ENCODE data around the gene STEAP4.

The STEAP4 gene

DNA sequence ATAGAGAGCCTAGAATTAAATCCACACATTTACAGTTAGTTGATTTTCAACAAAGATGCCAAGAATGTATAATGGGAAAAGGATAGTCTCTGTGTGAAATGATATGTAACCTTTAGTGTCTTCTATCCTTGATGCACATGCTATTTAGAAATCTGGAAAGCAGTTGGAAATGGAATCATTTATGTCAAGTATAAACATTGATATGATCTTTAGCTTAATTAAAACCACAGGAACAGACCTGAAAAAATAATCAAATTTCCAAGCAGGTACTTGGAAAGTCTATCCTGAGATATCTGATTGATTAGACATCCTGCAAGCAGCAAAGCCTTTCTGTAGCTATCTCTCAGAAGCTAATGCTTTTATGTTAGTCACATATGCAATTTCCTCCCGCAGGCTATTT lies 62.4 kb downstream of the STEAP4 start:
- TF ChIP-seq REST (IDR thresholded peaks at IDR 0.05; ENCODE audit: insufficient read depth in 1 of 2, low read depth in 2 of 2, low read length in 2 of 2) = no peak
- TF ChIP-seq POLR2AphosphoS5 (IDR thresholded peaks at IDR 0.05; ENCODE audit: low read depth, low read length) = no peak
- TF ChIP-seq TAF1 (IDR thresholded peaks at IDR 0.05; ENCODE audit: borderline replicate concordance, insufficient read depth, low read length) = no peak
- no peak for TF ChIP-seq SIN3A (IDR thresholded peaks at IDR 0.05; ENCODE audit: borderline replicate concordance, insufficient read depth, low read length)
- TF ChIP-seq FOXP2 (optimal IDR thresholded peaks at IDR 0.05; ENCODE audit: borderline replicate concordance, extremely low read depth, extremely low read length, insufficient read depth) = no peak

GRCh38 chr7:88243345-88243909 lies 63.3 kb downstream of the STEAP4 start:
- TF ChIP-seq REST (IDR thresholded peaks at IDR 0.05; ENCODE audit: insufficient read depth in 1 of 2, low read depth in 2 of 2, low read length in 2 of 2) (no peak), TAF1 (IDR thresholded peaks at IDR 0.05; ENCODE audit: borderline replicate concordance, insufficient read depth, low read length) (no peak), SIN3A (IDR thresholded peaks at IDR 0.05; ENCODE audit: borderline replicate concordance, insufficient read depth, low read length) (no peak), FOXP2 (optimal IDR thresholded peaks at IDR 0.05; ENCODE audit: borderline replicate concordance, extremely low read depth, extremely low read length, insufficient read depth) (no peak), POLR2AphosphoS5 (IDR thresholded peaks at IDR 0.05; ENCODE audit: low read depth, low read length) (no peak)

DNA sequence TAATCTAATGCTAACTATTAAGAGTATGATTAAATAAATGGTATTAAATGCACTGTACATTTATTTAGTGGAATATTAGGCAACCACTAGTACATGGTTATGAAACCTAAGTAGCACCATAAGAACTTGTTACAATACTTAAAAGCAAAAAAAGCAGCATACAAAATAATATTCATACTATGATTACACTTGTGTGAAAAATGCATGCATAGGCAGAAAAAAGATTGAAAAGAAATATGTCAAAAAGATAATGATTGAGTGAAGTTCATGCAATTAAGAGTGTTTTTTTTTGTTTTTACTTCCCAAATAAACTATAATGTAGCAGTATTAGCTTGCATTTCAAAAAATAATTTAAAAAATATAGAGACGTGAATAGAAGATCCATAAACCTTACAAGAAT lies 66.8 kb downstream of the STEAP4 start:
- no peak for TF ChIP-seq REST (IDR thresholded peaks at IDR 0.05; ENCODE audit: insufficient read depth in 1 of 2, low read depth in 2 of 2, low read length in 2 of 2)
- TF ChIP-seq POLR2AphosphoS5 (IDR thresholded peaks at IDR 0.05; ENCODE audit: low read depth, low read length) = no peak
- no peak for TF ChIP-seq FOXP2 (optimal IDR thresholded peaks at IDR 0.05; ENCODE audit: borderline replicate concordance, extremely low read depth, extremely low read length, insufficient read depth)
- TF ChIP-seq TAF1 (IDR thresholded peaks at IDR 0.05; ENCODE audit: borderline replicate concordance, insufficient read depth, low read length) = no peak
- TF ChIP-seq SIN3A (IDR thresholded peaks at IDR 0.05; ENCODE audit: borderline replicate concordance, insufficient read depth, low read length) = no peak

DNA sequence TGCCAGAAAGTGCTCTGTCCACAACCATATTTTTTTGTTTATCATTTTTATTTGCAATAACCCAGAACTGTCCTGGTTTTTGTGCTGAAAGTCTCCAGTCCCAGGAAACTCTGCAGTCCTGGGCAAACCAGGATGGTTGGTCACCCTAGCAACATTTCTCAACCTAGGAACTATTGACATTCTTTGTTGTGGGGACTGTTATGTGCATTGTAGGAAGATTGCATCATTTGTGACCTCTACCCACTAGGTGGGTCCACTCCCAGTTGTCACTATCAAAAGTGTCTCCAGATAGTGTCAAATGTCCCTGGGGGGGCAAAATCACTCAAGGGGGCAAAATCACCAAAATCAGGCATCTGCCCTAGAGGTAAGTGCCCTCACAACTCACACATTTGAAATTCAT lies 72.9 kb downstream of the STEAP4 start:
- TF ChIP-seq POLR2AphosphoS5 (IDR thresholded peaks at IDR 0.05; ENCODE audit: low read depth, low read length) = no peak
- TF ChIP-seq REST (IDR thresholded peaks at IDR 0.05; ENCODE audit: insufficient read depth in 1 of 2, low read depth in 2 of 2, low read length in 2 of 2) = no peak
- no peak for TF ChIP-seq FOXP2 (optimal IDR thresholded peaks at IDR 0.05; ENCODE audit: borderline replicate concordance, extremely low read depth, extremely low read length, insufficient read depth)
- TF ChIP-seq SIN3A (IDR thresholded peaks at IDR 0.05; ENCODE audit: borderline replicate concordance, insufficient read depth, low read length) = no peak
- TF ChIP-seq TAF1 (IDR thresholded peaks at IDR 0.05; ENCODE audit: borderline replicate concordance, insufficient read depth, low read length) = no peak

DNA sequence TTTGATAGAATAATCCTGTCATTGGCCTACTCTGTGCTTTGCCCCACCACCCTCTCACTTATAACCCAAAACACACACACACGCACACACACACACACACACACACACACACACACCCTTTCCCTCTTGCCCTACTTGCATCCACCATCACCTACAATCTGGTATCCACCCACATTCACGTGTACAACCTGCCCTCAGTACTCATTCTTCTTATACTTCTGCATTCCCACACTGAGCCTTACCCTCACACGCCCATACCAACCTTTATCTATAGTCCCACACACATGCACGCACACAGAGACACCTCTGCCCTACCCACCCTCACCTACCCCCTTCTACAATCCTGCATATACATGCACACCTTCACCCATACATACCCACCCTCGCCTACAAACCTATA lies 76.0 kb downstream of the STEAP4 start:
- TF ChIP-seq TAF1 (IDR thresholded peaks at IDR 0.05; ENCODE audit: borderline replicate concordance, insufficient read depth, low read length) = no peak
- TF ChIP-seq FOXP2 (optimal IDR thresholded peaks at IDR 0.05; ENCODE audit: borderline replicate concordance, extremely low read depth, extremely low read length, insufficient read depth) = no peak
- no peak for TF ChIP-seq POLR2AphosphoS5 (IDR thresholded peaks at IDR 0.05; ENCODE audit: low read depth, low read length)
- no peak for TF ChIP-seq SIN3A (IDR thresholded peaks at IDR 0.05; ENCODE audit: borderline replicate concordance, insufficient read depth, low read length)

Measured in PFSK-1 (cell line).